ENCODE data around the gene AP3D1.
"Not testable (repeated sequence)": the region's sequence is repeated elsewhere in the genome, so short reads cannot be mapped to it uniquely, and the experiment has no call there.

Gene AP3D1

GRCh38 chr19:2132191-2132590, 19.2 kb downstream of the AP3D1 start:
- WGBS: 96% methylated on average over 14 of the region's 14 CpGs

GRCh38 chr19:2131012-2131975, 20.1 kb downstream of the AP3D1 start:
- H3K4me3 ChIP-seq (ENCODE audit: low read length); H3K9ac ChIP-seq (ENCODE audit: low read depth, low read length); H3K4me1 ChIP-seq (ENCODE audit: insufficient read depth, low read length); H3K27me3 ChIP-seq (ENCODE audit: insufficient read depth, low read length); H3K27ac ChIP-seq (ENCODE audit: low read depth, low read length); H3K9me3 ChIP-seq (ENCODE audit: insufficient read depth, low read depth, low read length): not testable (repeated sequence)
- 91% methylated on average over 67 of the region's 67 CpGs for WGBS
- H3K36me3 ChIP-seq (ENCODE audit: insufficient read depth, low read length): peaks cover 73% of the 10 kb centered on the region

More at GRCh38 chr19:2132191-2132590, 19.2 kb downstream of the AP3D1 start:
- no peaks in the 10 kb centered on the region for H3K4me1 ChIP-seq (ENCODE audit: insufficient read depth, low read length)
- H3K27ac ChIP-seq (ENCODE audit: low read depth, low read length): no peak overlapping the region
- H3K27me3 ChIP-seq (ENCODE audit: insufficient read depth, low read length): no peaks in the 10 kb centered on the region
- no peaks in the 10 kb centered on the region for H3K9me3 ChIP-seq (ENCODE audit: insufficient read depth, low read depth, low read length)
- peaks cover 73% of the 10 kb centered on the region for H3K36me3 ChIP-seq (ENCODE audit: insufficient read depth, low read length)
- no peak overlapping the region for H3K9ac ChIP-seq (ENCODE audit: low read depth, low read length)
- no peak overlapping the region for H3K4me3 ChIP-seq (ENCODE audit: low read length)

GRCh38 chr19:2129892-2130770, 21.2 kb downstream of the AP3D1 start:
- Histone ChIP-seq H3K9ac (ENCODE audit: low read depth, low read length) (no peak overlapping the region), H3K4me1 (ENCODE audit: insufficient read depth, low read length) (no peaks in the 10 kb centered on the region), H3K9me3 (ENCODE audit: insufficient read depth, low read depth, low read length) (no peaks in the 10 kb centered on the region), H3K4me3 (ENCODE audit: low read length) (no peak overlapping the region), H3K27ac (ENCODE audit: low read depth, low read length) (no peak overlapping the region), H3K36me3 (ENCODE audit: insufficient read depth, low read length) (peaks cover 77% of the 10 kb centered on the region), H3K27me3 (ENCODE audit: insufficient read depth, low read length) (no peaks in the 10 kb centered on the region)
- WGBS: 96% methylated on average over 28 of the region's 28 CpGs

- 98% methylated on average over 11 of the region's 11 CpGs for WGBS
Observed at GRCh38 chr19:2129486-2129885, 21.9 kb downstream of the AP3D1 start.

GRCh38 chr19:2129022-2129421, 22.3 kb downstream of the AP3D1 start:
- WGBS: 96% methylated on average over 21 of the region's 21 CpGs
- H3K36me3 ChIP-seq (ENCODE audit: insufficient read depth, low read length): peaks cover 85% of the 10 kb centered on the region
- H3K27ac ChIP-seq (ENCODE audit: low read depth, low read length): no peak overlapping the region
- no peaks in the 10 kb centered on the region for H3K27me3 ChIP-seq (ENCODE audit: insufficient read depth, low read length)
- no peak overlapping the region for H3K9ac ChIP-seq (ENCODE audit: low read depth, low read length)
- no peaks in the 10 kb centered on the region for H3K9me3 ChIP-seq (ENCODE audit: insufficient read depth, low read depth, low read length)
- H3K4me1 ChIP-seq (ENCODE audit: insufficient read depth, low read length): no peaks in the 10 kb centered on the region
- no peak overlapping the region for H3K4me3 ChIP-seq (ENCODE audit: low read length)

More at GRCh38 chr19:2129486-2129885, 21.9 kb downstream of the AP3D1 start:
- no peak overlapping the region for H3K9ac ChIP-seq (ENCODE audit: low read depth, low read length)
- H3K9me3 ChIP-seq (ENCODE audit: insufficient read depth, low read depth, low read length): no peaks in the 10 kb centered on the region
- no peaks in the 10 kb centered on the region for H3K4me1 ChIP-seq (ENCODE audit: insufficient read depth, low read length)
- no peak overlapping the region for H3K4me3 ChIP-seq (ENCODE audit: low read length)
- H3K27ac ChIP-seq (ENCODE audit: low read depth, low read length): no peak overlapping the region
- H3K36me3 ChIP-seq (ENCODE audit: insufficient read depth, low read length): peaks cover 83% of the 10 kb centered on the region
- no peaks in the 10 kb centered on the region for H3K27me3 ChIP-seq (ENCODE audit: insufficient read depth, low read length)

GRCh38 chr19:2128252-2128651, 23.1 kb downstream of the AP3D1 start:
- not testable (repeated sequence) for H3K27me3 ChIP-seq (ENCODE audit: insufficient read depth, low read length); H3K27ac ChIP-seq (ENCODE audit: low read depth, low read length); H3K9me3 ChIP-seq (ENCODE audit: insufficient read depth, low read depth, low read length); H3K4me1 ChIP-seq (ENCODE audit: insufficient read depth, low read length); H3K9ac ChIP-seq (ENCODE audit: low read depth, low read length); H3K4me3 ChIP-seq (ENCODE audit: low read length)
- WGBS: 88% methylated on average over 22 of the region's 34 CpGs
- H3K36me3 ChIP-seq (ENCODE audit: insufficient read depth, low read length): peaks cover 90% of the 10 kb centered on the region

- Histone ChIP-seq H3K4me3 (ENCODE audit: low read length) (no peak overlapping the region), H3K9ac (ENCODE audit: low read depth, low read length) (no peak overlapping the region), H3K9me3 (ENCODE audit: insufficient read depth, low read depth, low read length) (no peaks in the 10 kb centered on the region), H3K27ac (ENCODE audit: low read depth, low read length) (no peak overlapping the region), H3K27me3 (ENCODE audit: insufficient read depth, low read length) (no peaks in the 10 kb centered on the region), H3K36me3 (ENCODE audit: insufficient read depth, low read length) (peaks cover 90% of the 10 kb centered on the region), H3K4me1 (ENCODE audit: insufficient read depth, low read length) (no peaks in the 10 kb centered on the region)
- 87% methylated on average over 19 of the region's 19 CpGs for WGBS
Observed at GRCh38 chr19:2127758-2128157, 23.6 kb downstream of the AP3D1 start.

- WGBS: 95% methylated on average over 24 of the region's 24 CpGs
- no peaks in the 10 kb centered on the region for H3K9me3 ChIP-seq (ENCODE audit: insufficient read depth, low read depth, low read length)
- no peak overlapping the region for H3K27ac ChIP-seq (ENCODE audit: low read depth, low read length)
- H3K27me3 ChIP-seq (ENCODE audit: insufficient read depth, low read length): no peaks in the 10 kb centered on the region
- no peaks in the 10 kb centered on the region for H3K4me1 ChIP-seq (ENCODE audit: insufficient read depth, low read length)
- H3K9ac ChIP-seq (ENCODE audit: low read depth, low read length): no peak overlapping the region
- peaks cover 90% of the 10 kb centered on the region for H3K36me3 ChIP-seq (ENCODE audit: insufficient read depth, low read length)
- no peak overlapping the region for H3K4me3 ChIP-seq (ENCODE audit: low read length)
Observed at GRCh38 chr19:2126879-2127518, 24.4 kb downstream of the AP3D1 start.

GRCh38 chr19:2123682-2124387, 27.5 kb downstream of the AP3D1 start:
- H3K9me3 ChIP-seq (ENCODE audit: insufficient read depth, low read depth, low read length): no peaks in the 10 kb centered on the region
- WGBS: 92% methylated on average over 25 of the region's 25 CpGs
- peaks cover 87% of the 10 kb centered on the region for H3K36me3 ChIP-seq (ENCODE audit: insufficient read depth, low read length)
- H3K4me3 ChIP-seq (ENCODE audit: low read length): no peak overlapping the region
- H3K4me1 ChIP-seq (ENCODE audit: insufficient read depth, low read length): no peaks in the 10 kb centered on the region
- H3K27ac ChIP-seq (ENCODE audit: low read depth, low read length): no peak overlapping the region
- no peaks in the 10 kb centered on the region for H3K27me3 ChIP-seq (ENCODE audit: insufficient read depth, low read length)
- no peak overlapping the region for H3K9ac ChIP-seq (ENCODE audit: low read depth, low read length)

GRCh38 chr19:2122982-2123381, 28.4 kb downstream of the AP3D1 start:
- WGBS: 96% methylated on average over 10 of the region's 10 CpGs
- Histone ChIP-seq H3K9me3 (ENCODE audit: insufficient read depth, low read depth, low read length) (no peaks in the 10 kb centered on the region), H3K9ac (ENCODE audit: low read depth, low read length) (no peak overlapping the region), H3K27ac (ENCODE audit: low read depth, low read length) (no peak overlapping the region), H3K4me1 (ENCODE audit: insufficient read depth, low read length) (no peaks in the 10 kb centered on the region), H3K27me3 (ENCODE audit: insufficient read depth, low read length) (no peaks in the 10 kb centered on the region), H3K36me3 (ENCODE audit: insufficient read depth, low read length) (peaks cover 93% of the 10 kb centered on the region), H3K4me3 (ENCODE audit: low read length) (no peak overlapping the region)
